Activated naive CD4-positive, alpha-beta T cell treated with anti-CD3 and anti-CD28 coated beads, Interleukin-2, amount 10 ng/mL, durations not matched to agents 5 hours and 36 hours (primary cell): ENCODE data around the gene LRRC4. TPM values are rescaled to one million over a fixed set of nuclear protein-coding genes. Genes with fewer than 3 reads are reported as not detected.

Experiments used
- total RNA-seq, 2 experiments: library from RNA; stranded (reverse); gene quantifications; one replicate each; pipeline ENCODE4 v1.2.3, GENCODE V29; 2021

Gene LRRC4
- not detected for total RNA-seq

GRCh38 chr7:128030654-128031611 is at the start of gene LRRC4:
Gene LRRC4 (minus strand): TSS chr7:128031437. CDS start chr7:128030640, 797 bp downstream.

Other genes starting within 250 kb of the LRRC4 start
- gene LEP, start 209.8 kb upstream of the LRRC4 start, total RNA-seq, result not detected